Measurements from ENCODE around the gene ETNK2. TPM values are rescaled to one million over a fixed set of nuclear protein-coding genes. Genes with fewer than 3 reads are reported as not detected.

Gene ETNK2
- total and polyA plus RNA-seq, 7 donors: 0.46 to 10.5 (median 6.6) TPM

- Histone ChIP-seq H3K4me1 (no peaks in the 10 kb centered on the region), H3K36me3 (peaks cover 0 to 12% (median 0%) of the 10 kb centered on the region in 4 donors), H3K9me3 (no peaks in the 10 kb centered on the region), H3K4me3 (no peak overlapping the region), H3K27ac (no peak overlapping the region), H3K27me3 (no peaks in the 10 kb centered on the region)
- DNase-seq: no peak
- 78 to 83% methylated on average over 2 of the region's 2 CpGs for WGBS, 2 donors
- intact Hi-C loops (cut with DNase I): no loop called here
- TF ChIP-seq POLR2A (IDR thresholded peaks at IDR 0.05): no peak
- no peak for TF ChIP-seq EP300 (IDR thresholded peaks at IDR 0.05)
- no peak for TF ChIP-seq CTCF (IDR thresholded peaks at IDR 0.05)
- no peak for TF ChIP-seq POLR2AphosphoS5 (IDR thresholded peaks at IDR 0.05)
Observed at GRCh38 chr1:204136814-204137213, 15.0 kb downstream of the ETNK2 start.

GRCh38 chr1:204134103-204134502, 17.7 kb downstream of the ETNK2 start:
- no peak overlapping the region for H3K27ac ChIP-seq
- WGBS, 2 donors: 80 to 90% methylated on average over 11 of the region's 11 CpGs
- H3K4me3 ChIP-seq: no peak overlapping the region
- no peak for DNase-seq
- H3K9me3 ChIP-seq: no peaks in the 10 kb centered on the region
- TF ChIP-seq POLR2AphosphoS5 (IDR thresholded peaks at IDR 0.05) (no peak), CTCF (IDR thresholded peaks at IDR 0.05) (no peak), EP300 (IDR thresholded peaks at IDR 0.05) (no peak), POLR2A (IDR thresholded peaks at IDR 0.05) (no peak)
- intact Hi-C loops (cut with DNase I): no loop called here
- peaks cover 0 to 12% (median 0%) of the 10 kb centered on the region in 4 donors for H3K36me3 ChIP-seq
- H3K27me3 ChIP-seq: no peaks in the 10 kb centered on the region
- H3K4me1 ChIP-seq: peaks cover 0 to 19% (median 9%) of the 10 kb centered on the region in 4 donors

GRCh38 chr1:204132718-204133117, 19.1 kb downstream of the ETNK2 start:
- DNase-seq: no peak
- intact Hi-C loops (cut with DNase I): no loop called here
- WGBS, 2 donors: 84 to 85% methylated on average over 6 of the region's 6 CpGs
- peaks cover 0 to 12% (median 0%) of the 10 kb centered on the region in 4 donors for H3K36me3 ChIP-seq
- no peak overlapping the region for H3K27ac ChIP-seq
- TF ChIP-seq POLR2A (IDR thresholded peaks at IDR 0.05) (no peak), CTCF (IDR thresholded peaks at IDR 0.05) (no peak)
- H3K9me3 ChIP-seq: no peaks in the 10 kb centered on the region
- H3K4me3 ChIP-seq: no peak overlapping the region
- no peaks in the 10 kb centered on the region for H3K27me3 ChIP-seq
- H3K4me1 ChIP-seq: peaks cover 0 to 31% (median 23%) of the 10 kb centered on the region in 4 donors

- WGBS, 2 donors: 93% methylated on average over 4 of the region's 4 CpGs
- TF ChIP-seq EP300 (IDR thresholded peaks at IDR 0.05) (no peak), CTCF (IDR thresholded peaks at IDR 0.05) (no peak), POLR2AphosphoS5 (IDR thresholded peaks at IDR 0.05) (no peak), POLR2A (IDR thresholded peaks at IDR 0.05) (no peak)
- DNase-seq: no peak
- Histone ChIP-seq H3K4me3 (no peak overlapping the region), H3K27ac (no peak overlapping the region), H3K36me3 (peaks cover 0 to 10% (median 0%) of the 10 kb centered on the region in 4 donors), H3K4me1 (peaks cover 0 to 39% (median 29%) of the 10 kb centered on the region in 4 donors), H3K27me3 (no peaks in the 10 kb centered on the region), H3K9me3 (no peaks in the 10 kb centered on the region)
- intact Hi-C loops (cut with DNase I): no loop called here
Observed at GRCh38 chr1:204131978-204132377, 19.9 kb downstream of the ETNK2 start.

All from sigmoid colon (tissue), 7 donors.